Measurements from ENCODE around the gene IL1RAPL1.

Gene IL1RAPL1

DNA sequence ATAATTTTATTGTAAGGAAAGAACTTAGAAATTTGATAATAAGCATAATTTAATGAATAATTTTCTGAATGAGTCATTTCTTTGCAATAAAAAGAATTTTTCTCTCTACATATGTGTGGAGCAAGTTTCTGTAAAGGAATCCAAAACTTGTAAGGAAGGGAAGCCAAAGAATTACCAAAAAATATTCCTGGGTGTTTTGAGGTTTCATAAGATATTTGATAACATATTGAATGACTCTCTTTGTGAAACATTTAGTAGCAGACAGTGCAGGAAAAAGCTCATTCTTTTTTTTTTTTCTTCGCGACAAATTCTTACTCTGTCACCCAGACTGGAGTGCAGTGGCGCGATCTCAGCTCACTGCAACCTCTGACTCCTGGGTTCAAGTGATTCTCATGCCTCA is 1159.1 kb downstream of the IL1RAPL1 start:
- TF ChIP-seq RARB (CRISPR knock-in tag; IDR thresholded peaks at IDR 0.05) (no peak), ZNF565 (CRISPR knock-in tag; conservative IDR thresholded peaks at IDR 0.05; ENCODE audit: low read depth) (no peak)
- peak; percentile 67 for ATAC-seq

GRCh38 chrX:29762006-29762405 is 1174.8 kb downstream of the IL1RAPL1 start:
- TF ChIP-seq PATZ1 (CRISPR knock-in tag; IDR thresholded peaks at IDR 0.05; ENCODE audit: borderline replicate concordance) (no peak), ZFP30 (CRISPR knock-in tag; IDR thresholded peaks at IDR 0.05) (no peak), ZNF8 (CRISPR knock-in tag; IDR thresholded peaks at IDR 0.05) (no peak), PPARA (CRISPR knock-in tag; IDR thresholded peaks at IDR 0.05; ENCODE audit: borderline replicate concordance) (no peak), CSDC2 (CRISPR knock-in tag; IDR thresholded peaks at IDR 0.05) (no peak), ZNF565 (CRISPR knock-in tag; conservative IDR thresholded peaks at IDR 0.05; ENCODE audit: low read depth) (no peak), GLIS3 (CRISPR knock-in tag; IDR thresholded peaks at IDR 0.05) (no peak), TCF4 (CRISPR knock-in tag; IDR thresholded peaks at IDR 0.05; ENCODE audit: borderline replicate concordance) (no peak), ESRRG (CRISPR knock-in tag; IDR thresholded peaks at IDR 0.05) (no peak), ISL1 (CRISPR knock-in tag; IDR thresholded peaks at IDR 0.05) (no peak), TOX (CRISPR knock-in tag; IDR thresholded peaks at IDR 0.05; ENCODE audit: borderline replicate concordance) (no peak)
- TF ChIP-seq, protein P1, sequence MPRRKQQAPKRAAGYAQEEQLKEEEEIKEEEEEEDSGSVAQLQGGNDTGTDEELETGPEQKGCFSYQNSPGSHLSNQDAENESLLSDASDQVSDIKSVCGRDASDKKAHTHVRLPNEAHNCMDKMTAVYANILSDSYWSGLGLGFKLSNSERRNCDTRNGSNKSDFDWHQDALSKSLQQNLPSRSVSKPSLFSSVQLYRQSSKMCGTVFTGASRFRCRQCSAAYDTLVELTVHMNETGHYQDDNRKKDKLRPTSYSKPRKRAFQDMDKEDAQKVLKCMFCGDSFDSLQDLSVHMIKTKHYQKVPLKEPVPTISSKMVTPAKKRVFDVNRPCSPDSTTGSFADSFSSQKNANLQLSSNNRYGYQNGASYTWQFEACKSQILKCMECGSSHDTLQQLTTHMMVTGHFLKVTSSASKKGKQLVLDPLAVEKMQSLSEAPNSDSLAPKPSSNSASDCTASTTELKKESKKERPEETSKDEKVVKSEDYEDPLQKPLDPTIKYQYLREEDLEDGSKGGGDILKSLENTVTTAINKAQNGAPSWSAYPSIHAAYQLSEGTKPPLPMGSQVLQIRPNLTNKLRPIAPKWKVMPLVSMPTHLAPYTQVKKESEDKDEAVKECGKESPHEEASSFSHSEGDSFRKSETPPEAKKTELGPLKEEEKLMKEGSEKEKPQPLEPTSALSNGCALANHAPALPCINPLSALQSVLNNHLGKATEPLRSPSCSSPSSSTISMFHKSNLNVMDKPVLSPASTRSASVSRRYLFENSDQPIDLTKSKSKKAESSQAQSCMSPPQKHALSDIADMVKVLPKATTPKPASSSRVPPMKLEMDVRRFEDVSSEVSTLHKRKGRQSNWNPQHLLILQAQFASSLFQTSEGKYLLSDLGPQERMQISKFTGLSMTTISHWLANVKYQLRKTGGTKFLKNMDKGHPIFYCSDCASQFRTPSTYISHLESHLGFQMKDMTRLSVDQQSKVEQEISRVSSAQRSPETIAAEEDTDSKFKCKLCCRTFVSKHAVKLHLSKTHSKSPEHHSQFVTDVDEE (CRISPR knock-in tag; IDR thresholded peaks at IDR 0.05): no peak
- peak; percentile 60 for ATAC-seq

GRCh38 chrX:29775890-29776289 is 1188.6 kb downstream of the IL1RAPL1 start:
- ATAC-seq: no peak

More at GRCh38 chrX:29775890-29776289, 1188.6 kb downstream of the IL1RAPL1 start:
- TF ChIP-seq ZNF70 (CRISPR knock-in tag; IDR thresholded peaks at IDR 0.05): no peak
- no peak for TF ChIP-seq PPARA (CRISPR knock-in tag; IDR thresholded peaks at IDR 0.05; ENCODE audit: borderline replicate concordance)
- TF ChIP-seq ESRRG (CRISPR knock-in tag; IDR thresholded peaks at IDR 0.05): no peak
- TF ChIP-seq SNAI2 (CRISPR knock-in tag; IDR thresholded peaks at IDR 0.05): no peak
- TF ChIP-seq BACH2 (CRISPR knock-in tag; IDR thresholded peaks at IDR 0.05; ENCODE audit: borderline replicate concordance): no peak
- no peak for TF ChIP-seq PATZ1 (CRISPR knock-in tag; IDR thresholded peaks at IDR 0.05; ENCODE audit: borderline replicate concordance)
- TF ChIP-seq, protein P1 (CRISPR knock-in tag; IDR thresholded peaks at IDR 0.05): no peak
- no peak for TF ChIP-seq ZC3H10 (CRISPR knock-in tag; IDR thresholded peaks at IDR 0.05)

Data from SK-N-SH treated with all-trans-retinoic acid at 6 μM for 48 hours (cell line).